ENCODE measurements around the gene PLIN3.

DNA sequence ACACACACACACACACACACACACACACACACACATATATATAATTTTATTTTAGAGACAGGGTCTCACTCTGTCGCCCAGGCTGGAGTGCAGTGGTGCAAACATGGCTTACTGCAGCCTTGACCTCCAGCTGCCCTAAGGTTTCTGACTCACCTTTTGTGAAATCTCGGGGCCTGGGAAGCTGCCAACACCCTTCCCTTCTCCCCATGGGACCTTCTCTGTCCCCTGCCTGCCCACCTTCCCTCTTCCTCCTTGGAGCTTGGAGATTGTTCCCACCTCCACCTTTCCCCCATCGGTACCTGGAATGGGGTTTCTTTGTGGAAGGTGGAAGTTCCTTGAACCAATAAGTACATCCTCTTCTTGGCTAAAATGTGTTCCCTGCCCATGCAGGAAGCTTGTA is 28.9 kb upstream of the PLIN3 start:
- TF ChIP-seq, protein P1, sequence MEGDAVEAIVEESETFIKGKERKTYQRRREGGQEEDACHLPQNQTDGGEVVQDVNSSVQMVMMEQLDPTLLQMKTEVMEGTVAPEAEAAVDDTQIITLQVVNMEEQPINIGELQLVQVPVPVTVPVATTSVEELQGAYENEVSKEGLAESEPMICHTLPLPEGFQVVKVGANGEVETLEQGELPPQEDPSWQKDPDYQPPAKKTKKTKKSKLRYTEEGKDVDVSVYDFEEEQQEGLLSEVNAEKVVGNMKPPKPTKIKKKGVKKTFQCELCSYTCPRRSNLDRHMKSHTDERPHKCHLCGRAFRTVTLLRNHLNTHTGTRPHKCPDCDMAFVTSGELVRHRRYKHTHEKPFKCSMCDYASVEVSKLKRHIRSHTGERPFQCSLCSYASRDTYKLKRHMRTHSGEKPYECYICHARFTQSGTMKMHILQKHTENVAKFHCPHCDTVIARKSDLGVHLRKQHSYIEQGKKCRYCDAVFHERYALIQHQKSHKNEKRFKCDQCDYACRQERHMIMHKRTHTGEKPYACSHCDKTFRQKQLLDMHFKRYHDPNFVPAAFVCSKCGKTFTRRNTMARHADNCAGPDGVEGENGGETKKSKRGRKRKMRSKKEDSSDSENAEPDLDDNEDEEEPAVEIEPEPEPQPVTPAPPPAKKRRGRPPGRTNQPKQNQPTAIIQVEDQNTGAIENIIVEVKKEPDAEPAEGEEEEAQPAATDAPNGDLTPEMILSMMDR (IDR thresholded peaks at IDR 0.05) = no peak
- no peak for TF ChIP-seq EP300 (IDR thresholded peaks at IDR 0.05)
